ENCODE results near the gene AR. TPM values are rescaled to one million over a fixed set of nuclear protein-coding genes. Genes with fewer than 3 reads are reported as not detected.

The AR gene
- total and polyA plus RNA-seq, 4 donors = 2.8 to 67.4 (median 22.9) TPM

GRCh38 chrX:67583171-67583570, 39.4 kb downstream of the AR start:
- DNase-seq (ENCODE audit: low spot score) = no peak
- no peak overlapping the region for H3K27ac ChIP-seq (ENCODE audit: low read depth in 1 of 2, low read length in 2 of 2)
- H3K9ac ChIP-seq (ENCODE audit: low read depth in 1 of 2, low read length in 2 of 2) = no peak overlapping the region
- no peak overlapping the region for H3K4me3 ChIP-seq (ENCODE audit: low read depth in 1 of 3, low read length in 3 of 3)
- peaks cover 0 to 2% (median 0%) of the 10 kb centered on the region in 4 donors for H3K36me3 ChIP-seq (ENCODE audit: control insufficient read depth in 4 of 4, insufficient read depth in 3 of 4, low read depth in 1 of 4, low read length in 3 of 4)
- no peaks in the 10 kb centered on the region for H3K27me3 ChIP-seq (ENCODE audit: control insufficient read depth in 4 of 4, insufficient read depth in 4 of 4, low read length in 3 of 4)
- TF ChIP-seq FOXA1 (IDR thresholded peaks at IDR 0.05) (no peak), RAD21 (IDR thresholded peaks at IDR 0.05) (no peak), ZBTB33 (IDR thresholded peaks at IDR 0.05) (no peak), ATF3 (IDR thresholded peaks at IDR 0.05) (no peak), NR2F2 (IDR thresholded peaks at IDR 0.05) (no peak), GABPA (IDR thresholded peaks at IDR 0.05 in 1 of 2, conservative IDR thresholded peaks at IDR 0.05 in 1 of 2) (no peak), CTCF (IDR thresholded peaks at IDR 0.05; ENCODE audit: low read depth, low read length, missing input control) (no peak), FOXA2 (IDR thresholded peaks at IDR 0.05) (no peak), EGR1 (IDR thresholded peaks at IDR 0.05; ENCODE audit: low read depth in 2 of 2) (no peak), JUND (IDR thresholded peaks at IDR 0.05) (no peak), YY1 (IDR thresholded peaks at IDR 0.05) (no peak), RXRA (IDR thresholded peaks at IDR 0.05) (no peak), SP1 (IDR thresholded peaks at IDR 0.05) (no peak), REST (IDR thresholded peaks at IDR 0.05) (no peak)
- peaks cover 0 to 2% (median under 1%) of the 10 kb centered on the region in 4 donors for H3K4me1 ChIP-seq (ENCODE audit: control insufficient read depth in 4 of 4, insufficient read depth in 4 of 4, low read length in 3 of 4)
- WGBS = 84% methylated on average over 1 of the region's 1 CpG
- no peaks in the 10 kb centered on the region for H3K9me3 ChIP-seq (ENCODE audit: control insufficient read depth in 4 of 4, low read length in 3 of 4)

- Histone ChIP-seq H3K27me3 (ENCODE audit: control insufficient read depth in 4 of 4, insufficient read depth in 4 of 4, low read length in 3 of 4) (no peaks in the 10 kb centered on the region), H3K9ac (ENCODE audit: low read depth in 1 of 2, low read length in 2 of 2) (no peak overlapping the region), H3K4me3 (ENCODE audit: low read depth in 1 of 3, low read length in 3 of 3) (no peak overlapping the region), H3K36me3 (ENCODE audit: control insufficient read depth in 4 of 4, insufficient read depth in 3 of 4, low read depth in 1 of 4, low read length in 3 of 4) (peaks cover 0 to 2% (median 1%) of the 10 kb centered on the region in 4 donors), H3K9me3 (ENCODE audit: control insufficient read depth in 4 of 4, low read length in 3 of 4) (no peaks in the 10 kb centered on the region), H3K4me1 (ENCODE audit: control insufficient read depth in 4 of 4, insufficient read depth in 4 of 4, low read length in 3 of 4) (peaks cover 0 to 2% (median 2%) of the 10 kb centered on the region in 4 donors), H3K27ac (ENCODE audit: low read depth in 1 of 2, low read length in 2 of 2) (no peak overlapping the region)
- no peak for DNase-seq (ENCODE audit: low spot score)
- 72% methylated on average over 3 of the region's 3 CpGs for WGBS
- TF ChIP-seq EGR1 (IDR thresholded peaks at IDR 0.05; ENCODE audit: low read depth in 2 of 2) = no peak
- TF ChIP-seq CTCF (IDR thresholded peaks at IDR 0.05; ENCODE audit: low read depth, low read length, missing input control) = no peak
Measured at GRCh38 chrX:67585401-67585800, 41.6 kb downstream of the AR start.

Data from liver (tissue), 9 donors.